GM21786 (cell line): ENCODE results near the gene HIGD1B.

Experiments
- ATAC-seq: cut with Tn5 transposase; IDR thresholded peaks from one replicate; pipeline ENCODE4 v1.9.1; 2021; ENCODE audit not compliant: unreplicated experiment

The HIGD1B gene

DNA sequence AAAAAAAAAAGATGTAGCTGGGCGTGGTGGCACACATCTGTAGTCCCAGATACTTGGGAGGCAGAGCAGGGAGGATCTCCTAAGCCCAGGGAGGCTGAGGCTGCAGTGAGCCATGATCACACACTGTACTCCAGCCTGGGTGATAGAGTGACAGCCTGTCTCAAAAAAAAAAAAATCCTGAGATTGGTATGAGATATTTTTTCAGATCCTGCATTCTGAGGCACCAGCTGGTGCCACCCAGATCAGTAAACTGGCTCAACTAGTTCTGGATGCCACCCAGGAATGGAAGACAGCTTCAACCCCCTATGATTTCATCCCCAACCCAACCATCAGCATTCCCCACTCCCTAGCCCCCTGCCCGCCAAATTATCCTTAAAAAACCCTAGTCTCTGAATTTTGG lies 10.5 kb upstream of the HIGD1B start:
- no peak for ATAC-seq

DNA sequence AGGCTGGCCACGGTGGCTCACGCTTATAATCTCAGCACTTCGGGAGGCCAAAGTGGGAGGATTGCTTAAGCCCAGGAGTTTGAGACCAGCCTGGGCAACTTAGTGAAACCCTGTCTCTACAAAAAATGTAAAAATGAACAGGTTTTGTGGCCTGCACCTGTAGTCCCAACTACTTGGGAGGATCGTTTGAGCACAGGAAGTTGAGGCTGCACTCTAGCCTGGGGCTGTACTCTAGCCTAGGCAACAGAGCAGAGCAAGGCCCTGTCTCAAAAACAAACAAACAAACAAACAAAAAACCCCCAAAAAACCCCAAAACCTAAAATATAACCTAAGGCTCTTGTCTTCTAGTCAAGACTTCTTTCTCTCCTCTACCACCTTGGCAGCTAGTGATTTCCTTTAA lies 7.4 kb upstream of the HIGD1B start:
- no peak for ATAC-seq

DNA sequence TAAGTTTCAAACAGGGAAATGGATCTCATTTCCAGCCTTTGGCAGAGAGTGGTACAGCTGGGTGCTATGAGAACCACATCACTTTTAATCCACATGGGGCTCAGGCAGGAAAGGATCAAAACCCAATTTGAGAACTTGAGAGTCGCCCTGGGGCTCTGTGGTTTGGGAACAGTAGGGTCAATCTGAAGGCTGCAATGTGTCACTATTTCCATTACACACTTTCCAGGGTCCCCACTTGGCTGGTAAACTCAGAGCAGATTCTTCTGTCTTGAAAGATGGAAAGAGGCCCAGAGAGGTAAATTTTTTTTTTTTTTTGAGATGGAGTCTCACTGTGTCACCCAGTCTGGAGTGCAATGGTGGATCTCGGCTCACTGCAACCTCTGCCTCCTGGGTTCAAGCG lies 6.7 kb upstream of the HIGD1B start:
- ATAC-seq: no peak

DNA sequence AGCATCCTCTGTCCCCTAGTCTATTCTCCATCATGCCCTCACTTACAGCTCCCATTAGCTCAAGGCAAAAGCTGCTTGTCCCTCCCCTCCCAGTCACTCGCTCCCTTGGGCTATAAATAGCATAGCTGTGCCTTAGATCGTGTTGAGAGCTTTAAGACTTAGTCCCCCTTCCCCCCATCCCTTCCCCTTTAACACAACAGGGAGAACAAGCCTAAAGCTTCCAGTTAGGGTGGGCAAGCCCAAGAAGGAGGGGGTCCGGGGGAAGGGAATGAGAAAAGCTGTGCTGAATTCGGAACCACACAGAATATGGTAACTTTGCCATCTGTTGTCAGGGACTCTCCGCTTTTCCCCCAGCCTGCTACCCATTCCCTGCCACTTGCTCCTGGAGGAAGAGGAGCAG lies 4.9 kb upstream of the HIGD1B start:
- no peak for ATAC-seq

DNA sequence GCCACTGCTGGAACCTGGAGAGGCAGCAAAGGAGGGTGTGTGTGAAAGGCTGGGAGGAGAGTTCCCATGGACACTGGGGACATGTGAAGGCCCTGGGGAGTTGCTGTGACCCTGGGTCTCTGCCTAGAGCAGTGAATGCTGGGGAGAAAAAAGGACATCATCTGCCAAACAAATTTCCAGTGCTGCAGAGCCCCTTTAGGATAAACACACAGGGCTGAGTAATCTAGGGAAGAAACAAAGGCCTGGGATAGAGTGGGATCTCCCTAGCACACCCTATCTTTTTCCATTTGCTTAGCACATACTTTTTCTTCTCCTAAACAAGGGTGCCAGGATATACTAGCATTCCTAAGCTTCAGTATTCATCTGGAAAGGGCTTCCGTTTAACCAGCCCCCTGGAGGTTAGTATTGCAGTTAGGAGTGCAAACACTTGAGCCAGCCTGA lies 3.3 kb upstream of the HIGD1B start:
- no peak for ATAC-seq

DNA sequence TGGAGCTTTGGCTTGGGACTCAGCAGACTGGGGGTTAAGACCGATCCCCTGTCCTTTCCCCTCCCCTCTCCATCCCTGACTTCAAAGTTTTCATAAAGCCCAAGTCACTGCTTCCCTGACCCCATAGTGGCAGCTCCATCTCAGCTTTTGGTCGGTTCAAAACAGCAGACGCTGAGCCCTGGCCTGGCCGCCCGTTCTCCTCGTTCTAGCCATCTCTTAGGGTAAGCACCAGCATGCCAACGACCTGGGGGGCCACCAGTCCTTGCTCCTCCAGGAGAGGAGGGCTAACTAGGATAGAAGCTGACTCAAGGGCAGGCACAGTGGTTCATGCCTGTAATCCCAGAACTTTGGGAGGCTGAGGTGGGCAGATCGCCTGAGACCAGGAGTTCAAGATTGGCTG lies 1.5 kb upstream of the HIGD1B start:
- no peak for ATAC-seq

DNA sequence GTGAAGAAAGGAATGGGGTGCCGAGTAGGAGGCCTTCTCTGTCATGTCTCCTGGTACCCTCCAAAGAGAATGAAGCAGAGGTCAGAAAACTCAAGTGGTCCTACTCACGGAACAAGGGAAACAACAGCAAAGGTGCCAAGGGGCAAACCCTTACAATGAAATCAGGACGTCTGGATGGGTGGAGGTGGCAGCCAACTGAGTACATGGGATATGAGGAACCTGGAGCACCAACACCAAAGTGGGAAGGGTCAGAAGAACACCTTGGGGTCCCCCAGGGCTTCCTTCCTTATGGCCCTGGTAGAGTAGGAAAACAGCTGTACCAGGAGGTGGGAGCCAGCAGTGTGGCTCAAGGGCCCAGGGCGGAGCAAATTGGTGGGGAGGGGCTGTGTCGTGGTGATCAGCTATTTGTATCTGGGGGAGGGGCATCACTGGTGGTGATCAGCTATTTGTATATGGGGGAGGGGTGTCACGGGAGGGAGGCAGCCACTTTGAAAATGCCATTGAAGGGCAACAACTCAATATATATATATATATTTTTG lies 643 bp downstream of the HIGD1B start:
- ATAC-seq: no peak

DNA sequence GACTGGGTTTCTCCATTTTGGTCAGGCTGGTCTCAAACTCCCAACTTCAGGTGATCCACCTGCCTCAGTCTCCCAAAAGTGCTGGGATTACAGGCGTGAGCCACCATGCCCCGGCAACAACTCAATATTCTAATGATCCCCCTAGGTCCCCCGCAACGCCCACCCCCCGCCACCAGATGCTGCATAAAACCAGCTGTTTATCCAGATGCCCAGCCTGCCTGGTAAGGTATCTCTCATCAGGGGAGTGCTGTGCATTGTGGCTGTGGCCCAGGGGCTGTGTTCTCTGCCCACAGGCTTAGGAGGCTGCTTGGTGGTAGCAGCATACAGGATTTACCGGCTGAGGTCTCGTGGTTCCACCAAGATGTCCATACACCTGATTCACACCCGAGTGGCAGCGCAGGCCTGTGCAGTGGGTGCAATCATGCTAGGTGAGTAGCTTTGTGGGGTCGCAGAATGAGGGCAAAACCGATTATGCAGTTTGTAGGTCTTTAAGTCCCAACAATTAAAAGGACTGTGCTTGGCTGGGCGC lies 1.3 kb downstream of the HIGD1B start:
- ATAC-seq: no peak

DNA sequence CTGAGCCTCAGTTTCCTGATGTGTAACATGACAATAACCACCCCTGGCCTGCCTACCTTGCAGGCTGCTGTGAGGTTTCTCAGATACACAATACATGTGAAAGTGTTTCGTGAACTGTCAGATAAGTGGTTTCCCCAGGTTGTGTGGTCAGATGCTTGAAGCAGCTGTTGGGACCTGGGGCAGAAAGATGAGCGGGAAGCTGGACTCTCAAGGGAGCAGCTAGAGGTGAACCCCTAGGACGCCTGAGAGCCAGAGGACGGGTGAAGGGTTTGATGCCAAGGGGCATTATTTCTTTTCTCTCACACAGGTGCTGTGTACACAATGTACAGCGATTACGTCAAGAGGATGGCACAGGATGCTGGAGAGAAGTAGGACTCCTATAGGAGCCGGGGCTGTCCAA lies 2.3 kb downstream of the HIGD1B start:
- ATAC-seq: no peak

DNA sequence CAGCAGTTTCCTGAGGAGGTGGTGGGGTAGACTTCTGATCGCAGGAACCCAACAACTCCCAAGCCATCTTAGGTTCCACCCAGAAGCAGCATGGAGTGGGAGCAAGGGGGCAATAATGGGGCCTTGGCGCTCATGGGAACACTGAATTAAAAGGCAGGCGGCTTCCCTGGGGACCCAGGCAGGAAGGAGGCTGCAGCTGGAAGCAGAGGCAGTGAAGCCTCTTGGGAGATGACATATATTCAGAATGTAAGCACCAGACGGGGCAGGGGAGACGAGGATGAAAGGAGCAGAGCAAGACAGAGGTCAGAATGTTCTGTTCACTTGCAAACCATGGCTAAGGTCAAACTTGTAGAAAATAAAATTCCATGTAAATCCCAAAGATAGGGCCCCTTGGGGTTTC lies 2.9 kb downstream of the HIGD1B start:
- no peak for ATAC-seq

DNA sequence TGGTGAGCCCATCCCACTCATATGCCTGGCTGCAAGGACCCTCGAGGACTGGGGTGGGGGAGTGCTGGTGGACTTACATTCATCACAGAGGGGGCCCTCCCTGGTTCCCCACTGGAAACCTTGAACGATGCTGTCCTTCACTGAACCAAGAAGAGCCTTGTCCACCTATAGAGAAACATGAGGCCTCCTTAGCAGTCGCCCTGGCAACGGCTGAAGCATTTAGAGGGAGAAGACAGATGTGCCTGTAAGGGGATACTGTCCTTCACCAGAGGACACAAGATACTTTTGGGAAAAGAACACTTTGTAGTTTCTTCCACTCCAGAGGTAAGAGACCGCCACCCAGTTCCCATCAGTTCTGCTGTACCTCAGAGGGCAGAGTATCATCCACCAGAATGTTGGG lies 6.5 kb downstream of the HIGD1B start:
- no peak for ATAC-seq

DNA sequence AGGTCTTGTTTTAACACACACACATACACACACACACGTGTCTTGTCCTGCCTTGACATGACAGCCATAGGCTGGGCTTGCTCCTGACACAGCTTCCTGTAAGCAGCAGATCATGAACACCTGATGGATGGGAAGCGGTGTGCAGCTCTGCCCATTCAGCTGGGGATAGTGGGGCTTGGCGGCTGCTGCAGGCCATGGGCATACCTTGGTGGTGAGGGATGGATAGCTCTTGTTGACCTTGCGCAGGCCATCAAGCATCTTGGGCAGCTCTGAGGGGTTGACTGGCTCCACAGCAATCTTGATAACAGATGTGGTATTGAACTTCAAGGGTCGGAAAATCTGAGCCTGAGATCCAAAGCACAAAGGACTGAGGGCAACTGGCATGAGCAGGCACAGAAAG lies 12.0 kb downstream of the HIGD1B start:
- no peak for ATAC-seq

DNA sequence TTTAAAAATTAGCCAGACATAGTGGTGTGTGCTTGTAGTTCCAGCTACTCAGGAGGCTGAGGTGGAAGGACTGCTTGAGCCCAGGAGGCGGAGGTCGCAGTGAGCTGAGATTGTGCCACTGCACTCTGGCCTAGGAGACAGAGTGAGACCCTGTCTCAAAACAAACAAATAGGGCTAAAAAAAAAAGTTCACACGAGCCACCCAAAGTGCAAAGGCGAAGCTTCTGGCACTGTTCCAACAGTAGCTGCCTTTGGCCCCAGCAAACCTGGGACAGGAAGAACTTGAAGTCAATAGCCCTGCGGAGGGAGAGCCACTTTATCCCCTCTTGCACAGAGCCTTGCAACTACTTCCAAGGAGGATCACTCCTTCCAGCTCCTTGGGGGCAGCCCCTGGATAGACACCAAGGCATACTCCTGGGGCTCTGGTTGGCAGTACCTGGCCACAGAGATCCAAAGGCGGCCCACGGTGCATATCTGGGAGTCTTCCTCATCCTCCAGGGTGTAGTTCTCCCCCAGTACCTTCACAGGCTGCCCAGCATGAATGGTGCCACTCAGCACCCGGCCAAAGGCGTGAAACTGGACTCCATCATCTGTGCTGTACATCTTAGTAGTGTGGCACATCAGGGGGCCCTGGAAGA lies 14.7 kb downstream of the HIGD1B start:
- no peak for ATAC-seq

DNA sequence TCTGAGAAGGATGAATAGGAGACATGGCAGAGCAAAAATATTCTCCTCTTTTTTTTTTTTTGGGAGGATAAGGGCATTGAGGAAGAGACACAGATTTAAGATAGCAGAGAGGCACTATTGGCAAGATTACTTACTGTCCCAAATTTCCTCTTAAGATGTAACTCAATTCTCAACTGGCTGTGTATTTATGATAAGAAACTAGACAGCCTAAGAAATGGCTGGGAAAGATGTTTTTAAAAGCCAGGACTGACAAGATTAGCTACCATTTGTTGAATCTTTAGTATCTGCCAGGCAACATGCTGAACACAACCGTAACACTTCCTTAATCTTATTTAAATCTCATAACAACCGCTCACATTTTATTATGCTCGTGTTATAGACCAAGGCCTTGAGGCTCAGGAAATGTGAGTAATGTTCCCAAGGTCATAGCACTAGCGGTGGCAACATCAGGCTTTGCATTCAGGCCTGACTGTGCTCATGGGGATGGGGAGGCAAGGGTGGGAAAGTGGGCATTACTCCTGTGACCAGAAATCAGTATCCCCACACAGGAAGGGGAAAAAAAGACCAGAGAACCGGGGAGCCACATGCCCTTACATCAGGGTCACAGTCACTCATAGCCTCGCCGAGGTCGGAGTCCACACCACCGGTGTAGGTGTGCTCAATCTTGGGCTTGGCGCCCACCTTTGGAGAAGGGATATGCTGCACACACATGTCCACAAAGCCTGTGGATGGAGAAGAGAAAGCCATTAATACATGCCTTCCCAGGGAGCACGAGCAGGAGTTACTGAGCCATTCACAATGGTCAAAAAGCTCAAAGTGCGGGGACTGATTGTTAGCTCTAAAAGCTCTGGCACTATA lies 15.6 kb downstream of the HIGD1B start:
- ATAC-seq: no peak

DNA sequence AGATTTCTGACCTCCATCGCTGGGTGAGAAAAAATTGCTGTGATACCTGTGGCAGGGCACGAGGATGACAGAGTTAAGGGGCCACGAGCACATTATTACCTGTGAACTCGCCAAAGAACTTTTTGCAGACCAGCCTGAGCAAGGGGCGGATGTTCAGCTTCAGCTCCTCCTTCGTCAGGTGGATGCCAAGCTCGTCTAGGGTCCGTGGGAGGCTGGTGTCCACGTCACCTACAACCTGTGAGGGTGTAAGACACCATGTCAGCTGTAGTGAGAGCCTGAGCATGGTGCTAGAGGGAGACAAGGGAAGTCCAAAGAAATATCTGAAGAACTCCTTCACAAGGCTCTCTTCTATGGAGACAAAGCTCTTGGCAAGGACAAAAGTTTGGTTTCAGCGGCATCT lies 17.1 kb downstream of the HIGD1B start:
- no peak for ATAC-seq

DNA sequence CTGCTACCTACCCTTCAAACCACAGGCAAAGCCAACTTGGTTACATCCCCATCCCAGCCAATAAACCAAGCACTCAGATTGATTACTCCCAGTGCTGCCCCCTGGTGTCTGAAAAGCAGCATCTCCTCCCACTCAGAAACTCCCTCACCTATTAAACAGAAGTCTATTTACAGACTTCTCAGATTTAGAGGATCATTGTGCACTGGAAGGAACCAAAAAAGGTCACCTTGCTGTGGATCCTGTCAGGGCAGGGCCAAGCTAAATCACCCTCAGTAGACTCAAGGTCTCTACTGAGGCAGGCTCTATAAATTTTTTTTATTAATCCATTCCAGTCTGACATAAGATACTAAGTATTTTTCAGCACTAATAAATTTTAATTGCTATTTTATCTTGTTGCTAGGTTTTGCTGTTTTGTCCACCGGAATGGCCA lies 17.6 kb downstream of the HIGD1B start:
- no peak for ATAC-seq

DNA sequence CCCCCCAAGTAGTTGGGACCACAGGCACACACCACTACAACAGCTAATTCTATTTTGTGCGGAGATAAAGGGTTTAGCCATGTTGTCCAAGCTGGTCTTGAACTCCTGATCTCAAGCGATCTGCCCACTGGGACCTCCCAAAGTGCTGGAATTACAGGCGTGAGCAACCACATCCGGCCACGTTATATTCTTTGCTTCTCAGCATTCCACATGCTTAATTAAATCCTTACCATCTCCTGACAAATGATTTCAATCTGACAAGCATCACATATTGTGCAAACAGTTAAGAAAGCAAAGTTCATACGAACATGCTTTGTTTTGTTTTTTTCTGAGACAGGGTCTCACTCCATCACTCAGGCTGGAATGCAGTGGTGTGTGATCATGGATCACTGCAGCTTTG lies 18.2 kb downstream of the HIGD1B start:
- no peak for ATAC-seq

DNA sequence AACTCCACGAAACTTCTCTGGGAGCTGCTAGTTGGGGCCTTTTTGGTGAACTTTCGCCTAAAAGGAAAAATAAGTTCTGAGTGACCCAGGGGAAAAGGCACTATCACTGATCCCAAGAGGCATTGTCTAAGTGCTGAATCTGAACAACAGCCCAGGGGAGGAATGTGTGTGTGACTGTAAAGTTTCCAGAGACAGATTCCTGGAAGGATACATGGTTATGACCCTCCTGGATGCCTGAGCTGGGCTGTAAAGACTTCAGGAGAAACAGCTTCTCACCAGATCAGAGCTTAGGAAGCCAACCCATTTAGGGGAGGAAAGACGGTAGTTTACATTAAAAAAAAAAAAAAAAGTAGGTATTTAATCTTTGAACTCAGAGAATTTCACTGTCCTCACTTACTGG lies 20.2 kb downstream of the HIGD1B start:
- ATAC-seq: no peak

DNA sequence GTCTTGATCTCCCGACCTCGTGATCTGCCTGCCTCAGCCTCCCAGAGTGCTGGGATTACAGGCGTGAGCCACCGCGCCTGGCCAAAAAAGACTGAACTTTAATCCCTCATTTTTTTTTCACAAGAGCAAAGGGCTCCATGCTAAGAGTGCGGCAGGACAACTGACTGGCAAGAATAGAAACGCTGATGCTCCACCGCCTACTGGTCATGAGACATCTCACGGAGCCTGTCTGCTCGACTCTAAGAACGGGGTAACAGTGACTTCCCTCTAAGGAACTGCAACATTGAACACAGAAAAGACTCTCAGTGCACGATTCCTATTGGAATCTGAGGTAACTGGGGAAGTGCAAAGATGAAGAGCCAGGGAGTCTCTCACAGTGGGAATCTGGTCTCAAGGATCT lies 23.9 kb downstream of the HIGD1B start:
- no peak for ATAC-seq

DNA sequence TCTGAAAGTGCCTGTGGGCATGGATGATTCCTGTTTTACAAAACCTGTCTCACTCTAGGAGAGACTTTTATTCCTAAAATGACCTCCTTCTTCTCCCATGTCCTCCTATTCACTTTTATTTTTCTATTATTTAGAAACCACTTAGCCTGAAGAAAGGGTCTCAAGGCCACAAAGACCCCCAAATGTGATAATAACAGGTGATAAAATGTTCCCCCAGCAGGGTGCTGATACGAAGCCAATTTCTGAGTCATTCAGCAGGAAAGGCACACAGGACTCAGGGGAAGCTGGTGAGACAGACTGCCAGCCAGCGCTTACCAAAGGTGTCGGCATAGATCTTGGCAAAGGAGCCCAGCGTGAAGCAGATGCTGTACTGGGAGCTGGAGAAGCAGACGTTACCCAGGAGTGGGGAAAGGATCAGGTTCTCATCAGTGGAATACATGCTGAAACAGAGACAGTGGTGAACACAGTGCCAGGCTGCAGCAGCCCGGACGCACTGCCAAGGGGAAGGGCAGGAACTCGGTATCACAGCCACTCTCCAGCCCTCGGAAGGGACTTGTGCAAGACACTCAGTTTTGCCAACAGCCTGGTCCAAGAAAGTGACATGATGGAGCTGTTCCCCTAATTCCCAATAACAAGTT lies 24.6 kb downstream of the HIGD1B start:
- no peak for ATAC-seq

DNA sequence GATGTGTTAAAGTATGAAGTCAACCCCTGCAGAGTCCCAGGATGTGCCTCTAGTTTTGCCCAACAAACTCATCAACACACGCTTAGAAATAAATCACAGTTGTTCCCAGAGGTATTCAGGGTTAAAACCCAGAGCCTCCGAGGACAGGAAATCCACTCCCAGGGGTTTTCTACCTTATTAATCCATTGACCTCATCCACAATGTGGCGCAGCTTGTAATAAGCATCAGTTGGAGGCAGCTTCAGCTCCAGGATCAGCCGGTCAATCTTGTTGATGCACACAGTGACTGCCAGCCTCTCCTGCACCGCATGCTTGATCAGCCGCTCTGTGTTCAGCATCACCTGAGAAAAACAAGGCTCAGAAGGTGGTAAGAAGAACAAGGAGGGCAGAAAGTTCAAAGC lies 28.1 kb downstream of the HIGD1B start:
- ATAC-seq: no peak

DNA sequence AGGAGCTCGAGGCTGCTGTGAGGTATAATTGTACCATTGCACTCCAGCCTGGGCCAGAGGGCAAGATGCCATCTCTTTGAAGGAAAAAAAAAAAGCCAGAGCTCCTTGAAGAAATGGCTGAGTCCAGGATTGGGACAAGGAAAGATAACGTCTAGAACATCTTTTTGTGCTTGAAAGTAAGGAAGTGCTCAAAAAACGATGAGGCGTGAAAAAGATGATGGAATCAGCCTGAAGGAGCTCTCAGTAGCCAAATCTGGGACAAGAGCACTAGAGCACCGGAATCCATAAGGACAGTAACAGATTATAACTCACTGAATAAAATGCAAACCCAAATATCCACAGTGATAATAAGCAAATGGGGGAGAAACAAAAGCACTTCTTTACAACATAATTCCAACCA lies 29.4 kb downstream of the HIGD1B start:
- ATAC-seq: no peak
